Retinal pigment epithelial cell (primary cell): ENCODE data around the gene OTOA.
"Not testable (repeated sequence)": the region's sequence is repeated elsewhere in the genome, so short reads cannot be mapped to it uniquely, and the experiment has no call there.

Experiments used
- DNase-seq: peaks from one replicate; pipeline ENCODE4 v3.0.0-alpha.2; 2010; ENCODE audit warnings: low read depth
- H3K4me3 ChIP-seq: 2 replicates; pipeline ENCODE4 v1.5.1; 2011; ENCODE audit warnings: mild to moderate bottlenecking, low read length, control low read depth, moderate library complexity
- TF ChIP-seq, protein P1 (sequence below): conservative IDR thresholded peaks from 2 replicates; pipeline ENCODE4 v1.5.1; 2011; ENCODE audit warnings: low read depth, low read length, control low read depth, inconsistent platforms

The OTOA gene

DNA sequence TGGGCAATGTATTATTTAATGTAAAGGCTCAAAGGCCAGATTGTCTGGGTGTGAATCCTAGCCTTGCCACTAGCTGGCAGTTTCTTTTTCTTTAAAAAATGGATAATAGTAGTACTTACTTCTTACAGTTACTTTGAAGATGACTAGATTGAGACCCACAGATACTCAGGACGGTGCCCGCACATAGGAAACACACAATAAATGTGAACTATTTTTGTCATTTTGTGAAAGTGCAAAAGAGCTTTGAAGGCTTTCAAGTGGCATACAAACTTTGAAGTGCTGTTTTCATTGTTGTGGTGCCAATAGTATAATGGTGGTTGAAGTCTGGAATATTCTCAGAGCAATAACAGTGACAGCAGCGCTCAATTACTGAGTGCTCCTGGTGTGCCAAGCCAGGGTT, 63.6 kb downstream of the OTOA start:
- DNase-seq, result no peak
- TF ChIP-seq, protein P1, sequence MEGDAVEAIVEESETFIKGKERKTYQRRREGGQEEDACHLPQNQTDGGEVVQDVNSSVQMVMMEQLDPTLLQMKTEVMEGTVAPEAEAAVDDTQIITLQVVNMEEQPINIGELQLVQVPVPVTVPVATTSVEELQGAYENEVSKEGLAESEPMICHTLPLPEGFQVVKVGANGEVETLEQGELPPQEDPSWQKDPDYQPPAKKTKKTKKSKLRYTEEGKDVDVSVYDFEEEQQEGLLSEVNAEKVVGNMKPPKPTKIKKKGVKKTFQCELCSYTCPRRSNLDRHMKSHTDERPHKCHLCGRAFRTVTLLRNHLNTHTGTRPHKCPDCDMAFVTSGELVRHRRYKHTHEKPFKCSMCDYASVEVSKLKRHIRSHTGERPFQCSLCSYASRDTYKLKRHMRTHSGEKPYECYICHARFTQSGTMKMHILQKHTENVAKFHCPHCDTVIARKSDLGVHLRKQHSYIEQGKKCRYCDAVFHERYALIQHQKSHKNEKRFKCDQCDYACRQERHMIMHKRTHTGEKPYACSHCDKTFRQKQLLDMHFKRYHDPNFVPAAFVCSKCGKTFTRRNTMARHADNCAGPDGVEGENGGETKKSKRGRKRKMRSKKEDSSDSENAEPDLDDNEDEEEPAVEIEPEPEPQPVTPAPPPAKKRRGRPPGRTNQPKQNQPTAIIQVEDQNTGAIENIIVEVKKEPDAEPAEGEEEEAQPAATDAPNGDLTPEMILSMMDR, result no peak
- no peak overlapping the region for H3K4me3 ChIP-seq

DNA sequence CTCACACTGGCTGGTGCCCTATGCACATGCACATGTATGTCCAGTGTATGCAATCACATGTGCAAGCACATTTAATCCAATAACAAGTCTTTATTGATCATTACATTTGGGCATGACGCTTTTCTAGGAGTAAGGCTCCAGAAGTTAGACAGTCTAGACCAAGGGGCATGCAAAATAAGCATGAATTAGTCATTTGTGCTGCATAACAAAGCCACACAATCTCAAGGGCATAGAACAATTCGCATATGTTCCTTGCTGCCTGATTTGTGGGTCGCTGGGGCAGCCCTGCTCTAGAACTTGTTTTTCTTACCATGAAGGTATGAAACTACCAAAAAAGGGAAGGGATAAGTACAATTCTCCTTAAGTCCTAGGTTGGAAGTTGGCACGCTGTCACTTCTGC, 67.5 kb downstream of the OTOA start:
- DNase-seq, H3K4me3 ChIP-seq: not testable (repeated sequence)

DNA sequence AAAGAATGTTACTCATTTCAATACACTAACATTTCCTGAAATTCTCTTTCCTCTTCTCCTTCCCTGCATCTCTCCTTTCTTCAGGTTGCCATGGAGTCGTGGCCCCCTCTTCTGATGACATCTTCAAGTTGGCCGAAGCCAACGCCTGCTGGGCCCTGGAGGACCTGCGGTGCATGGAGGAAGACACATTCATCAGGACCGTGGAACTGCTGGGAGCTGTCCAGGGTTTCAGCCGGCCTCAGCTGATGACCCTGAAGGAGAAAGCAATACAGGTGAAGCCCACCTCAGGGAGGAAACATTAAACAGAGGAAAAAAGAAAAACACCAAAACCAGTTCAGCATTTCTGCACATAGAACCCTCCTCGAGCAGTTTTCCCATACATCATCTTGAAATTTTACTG, 76.9 kb downstream of the OTOA start:
- H3K4me3 ChIP-seq, DNase-seq: not testable (repeated sequence)

DNA sequence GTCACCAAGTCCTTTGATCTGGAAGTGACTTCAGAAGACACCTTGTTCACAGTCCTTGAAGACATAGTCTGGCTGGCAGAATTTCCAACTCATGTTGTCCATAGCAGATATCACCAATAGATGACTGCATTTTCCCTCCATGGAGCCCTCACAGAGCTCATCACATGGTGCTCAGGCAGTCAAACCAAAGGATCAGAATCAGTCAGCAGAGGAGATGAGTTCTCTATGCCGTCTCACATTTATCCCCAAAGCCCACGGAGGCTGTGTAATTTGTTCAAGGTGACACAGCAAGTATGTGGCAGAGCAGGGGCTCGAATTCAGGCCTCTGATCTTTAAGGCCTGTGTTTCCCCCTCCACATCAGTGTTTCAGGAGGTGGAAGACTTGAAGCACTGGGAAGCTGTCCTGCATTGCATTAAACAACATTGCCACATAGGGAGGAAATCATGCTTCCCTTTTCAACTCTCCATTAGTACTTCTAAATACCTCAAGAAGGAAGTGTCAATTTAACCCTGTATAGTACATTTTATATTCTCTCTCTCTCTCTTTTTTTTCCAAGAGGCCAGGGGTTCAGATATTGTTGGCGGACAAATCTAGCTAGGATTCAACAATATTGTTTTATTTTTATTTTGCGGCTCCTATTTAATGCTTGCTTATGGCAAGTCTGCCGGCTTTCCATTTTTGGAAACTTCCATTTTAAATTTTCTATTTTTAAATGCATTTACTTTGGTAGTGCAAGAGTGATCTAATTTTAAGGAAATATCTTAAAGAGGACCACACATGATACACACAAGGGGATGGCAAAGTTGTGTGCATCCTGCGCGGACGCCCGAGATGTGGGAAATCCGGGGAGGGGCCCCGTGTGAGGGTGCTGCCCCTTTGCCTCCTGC, 92.7 kb downstream of the OTOA start:
- H3K4me3 ChIP-seq, DNase-seq: not testable (repeated sequence)

DNA sequence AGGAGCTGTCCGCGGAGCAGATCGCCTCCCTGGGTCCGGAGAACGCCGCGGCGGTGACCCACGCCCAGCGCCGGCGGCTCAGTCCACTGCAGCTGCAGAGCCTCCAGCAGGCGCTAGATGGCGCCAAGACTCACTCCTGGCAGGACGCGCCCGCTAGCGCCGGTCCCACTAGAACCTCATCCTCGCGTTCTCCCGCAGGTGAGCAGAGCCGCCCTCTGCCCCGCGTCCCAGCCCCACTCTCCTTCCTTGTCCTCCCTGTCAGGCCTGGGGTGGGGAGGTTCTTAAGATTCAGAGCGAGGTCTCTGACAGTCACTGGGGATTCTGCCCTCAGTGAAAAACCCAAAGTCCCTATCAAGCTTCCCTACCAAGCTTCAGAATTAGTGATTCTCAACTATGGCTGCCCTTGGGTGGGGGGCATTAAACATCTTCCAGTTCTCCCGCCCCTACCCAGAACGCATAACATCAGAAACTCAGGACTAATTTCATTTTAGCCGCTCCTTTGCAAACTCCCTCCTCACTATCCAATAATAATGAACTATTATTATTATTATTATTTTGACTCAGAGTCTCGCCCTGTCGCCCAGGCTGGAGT, 93.4 kb downstream of the OTOA start:
- not testable (repeated sequence) for DNase-seq, H3K4me3 ChIP-seq

DNA sequence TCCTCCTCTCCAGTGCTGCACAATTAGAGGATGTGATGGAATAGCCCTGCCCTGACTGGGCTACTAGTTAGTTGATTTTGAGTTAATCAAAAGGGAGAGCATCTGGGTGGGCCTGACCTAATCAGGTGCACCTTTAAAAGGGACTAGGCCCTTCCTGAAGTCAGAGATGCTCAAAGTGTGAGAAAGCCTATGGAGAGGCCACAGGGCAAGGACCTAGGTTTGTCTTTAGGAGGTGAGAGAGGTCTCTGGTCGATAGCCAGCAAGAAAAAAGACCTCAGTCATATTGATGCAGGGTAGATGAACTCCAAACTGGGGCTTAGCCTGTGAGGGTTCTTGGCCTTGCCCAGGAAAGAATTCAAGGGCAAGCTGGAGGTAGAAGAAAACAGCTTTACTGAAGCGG, 104.5 kb downstream of the OTOA start:
- H3K4me3 ChIP-seq, DNase-seq: not testable (repeated sequence)

DNA sequence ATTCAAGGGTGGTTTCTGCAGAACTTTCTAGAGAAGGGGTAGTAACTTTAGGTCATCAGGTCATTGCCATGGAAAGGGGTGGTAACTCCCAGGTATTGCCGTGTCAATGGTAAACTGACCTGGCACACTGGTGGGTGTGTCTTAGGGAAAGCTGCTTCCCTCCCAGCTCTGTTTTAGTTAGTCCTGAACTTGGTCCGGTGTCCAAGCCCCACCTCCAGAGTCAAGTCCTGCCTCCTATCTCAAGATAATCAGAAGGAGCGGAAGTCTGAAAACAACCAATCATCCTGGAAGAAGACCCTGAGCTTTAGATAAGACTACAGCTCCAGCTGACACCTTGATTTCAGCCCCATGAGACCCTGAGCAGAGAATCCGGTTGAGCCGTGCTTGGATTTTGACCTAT, 105.0 kb downstream of the OTOA start:
- not testable (repeated sequence) for H3K4me3 ChIP-seq, DNase-seq

DNA sequence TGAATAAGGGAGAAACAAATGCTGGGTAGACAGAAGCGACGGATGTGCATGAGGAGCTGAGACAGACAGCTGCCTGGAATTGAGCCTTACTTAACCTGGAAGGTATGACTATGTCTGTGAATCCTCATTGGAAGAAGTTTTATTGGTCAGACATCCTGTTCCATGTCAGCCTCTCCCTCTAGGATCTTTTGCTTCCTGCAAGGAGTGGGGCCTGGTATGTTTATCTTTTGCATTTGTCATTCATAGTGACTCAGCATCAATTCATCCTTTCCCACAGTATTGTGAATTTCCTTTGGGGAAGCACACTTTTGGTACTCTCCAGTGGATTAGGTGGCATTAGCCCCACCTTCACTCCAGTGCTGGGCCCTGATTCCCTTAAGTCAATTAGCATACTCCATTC, 105.5 kb downstream of the OTOA start:
- DNase-seq, H3K4me3 ChIP-seq: not testable (repeated sequence)

DNA sequence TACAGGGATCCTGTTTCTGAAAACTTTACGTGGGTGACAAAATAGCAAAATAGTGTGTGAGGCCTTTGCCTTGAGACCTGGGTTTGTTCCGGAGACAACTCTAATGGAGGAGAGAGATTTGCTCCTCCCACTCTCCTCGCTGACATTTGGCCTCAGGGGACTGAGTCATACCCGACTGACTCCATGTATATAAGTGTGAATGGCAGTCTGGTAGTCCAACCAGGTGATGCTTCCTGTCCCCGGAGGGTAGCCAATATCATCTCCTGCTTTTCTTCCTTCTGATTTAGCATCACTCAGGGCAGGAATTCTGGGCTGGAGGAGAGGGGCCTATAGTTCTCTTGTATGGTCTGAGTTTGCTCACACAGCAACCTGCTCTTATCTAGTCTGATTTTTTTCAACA, 106.8 kb downstream of the OTOA start:
- not testable (repeated sequence) for H3K4me3 ChIP-seq, DNase-seq

DNA sequence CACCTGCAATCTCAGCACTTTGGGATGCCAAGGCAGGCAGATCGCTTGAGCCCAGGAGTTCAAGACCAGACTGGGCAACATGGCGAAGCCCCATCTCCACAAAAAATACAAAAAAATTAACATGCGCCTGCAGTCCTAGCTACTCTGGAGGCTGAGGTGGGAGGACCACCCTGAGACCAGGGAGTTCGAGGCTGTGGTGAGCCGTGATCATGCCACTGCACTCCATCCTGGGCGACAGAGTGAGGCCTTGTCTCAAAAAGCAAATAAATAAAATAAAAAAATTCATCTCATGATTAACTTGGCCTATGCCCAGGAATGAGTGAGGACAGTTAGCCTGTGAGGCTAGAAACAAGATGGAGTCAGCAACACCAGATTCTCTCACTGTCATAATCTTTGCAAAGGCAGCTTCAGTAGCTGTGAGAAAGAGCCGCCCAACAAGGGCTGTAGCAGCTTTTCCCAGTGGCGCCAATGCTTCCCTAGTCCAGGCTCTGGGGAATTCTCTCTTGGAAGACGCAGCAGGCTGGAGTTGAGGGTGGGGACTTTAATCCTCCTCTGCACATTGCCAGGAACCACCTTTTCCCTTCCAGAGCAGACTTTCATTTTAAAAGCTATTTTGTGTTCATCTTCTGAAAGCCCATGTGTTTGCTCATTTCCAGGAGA, 108.9 kb downstream of the OTOA start:
- DNase-seq, H3K4me3 ChIP-seq: not testable (repeated sequence)

DNA sequence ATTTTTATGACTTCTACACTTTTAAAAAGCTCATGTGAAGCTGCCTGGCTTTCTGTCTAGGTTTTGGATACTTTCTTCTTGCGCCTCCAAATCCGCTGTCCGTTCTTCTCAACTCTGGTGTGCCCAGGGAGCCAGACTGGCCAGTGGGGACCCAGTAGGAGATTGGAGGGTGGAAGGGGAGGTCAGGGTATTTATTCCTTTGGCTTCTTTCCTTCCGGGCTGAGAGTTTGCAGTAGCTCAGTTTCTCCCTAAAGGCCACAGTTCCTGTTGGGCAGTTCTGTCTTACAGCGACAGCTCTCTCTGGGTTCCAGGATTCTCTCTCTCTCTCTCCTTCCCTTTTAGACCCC, 109.4 kb downstream of the OTOA start:
- not testable (repeated sequence) for DNase-seq, H3K4me3 ChIP-seq

DNA sequence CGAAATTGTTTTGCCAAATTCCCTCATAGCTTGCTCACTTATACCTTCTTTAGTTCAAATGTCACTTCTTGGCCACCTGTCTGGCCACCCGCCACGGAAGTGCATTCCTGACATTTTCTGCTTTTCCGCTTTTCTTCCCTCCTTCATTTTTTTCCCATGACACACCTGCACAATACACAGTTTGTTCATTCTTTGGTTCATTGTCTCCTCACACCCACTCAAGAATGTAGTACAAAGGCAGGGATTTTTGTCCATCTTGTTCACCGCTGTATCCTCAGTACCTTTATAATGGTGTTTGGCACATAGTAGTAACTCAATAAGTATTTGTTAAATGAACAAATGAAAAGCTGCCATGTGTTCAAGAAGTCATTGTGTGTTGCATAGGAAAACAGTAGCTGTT, 116.8 kb downstream of the OTOA start:
- DNase-seq, H3K4me3 ChIP-seq: not testable (repeated sequence)

DNA sequence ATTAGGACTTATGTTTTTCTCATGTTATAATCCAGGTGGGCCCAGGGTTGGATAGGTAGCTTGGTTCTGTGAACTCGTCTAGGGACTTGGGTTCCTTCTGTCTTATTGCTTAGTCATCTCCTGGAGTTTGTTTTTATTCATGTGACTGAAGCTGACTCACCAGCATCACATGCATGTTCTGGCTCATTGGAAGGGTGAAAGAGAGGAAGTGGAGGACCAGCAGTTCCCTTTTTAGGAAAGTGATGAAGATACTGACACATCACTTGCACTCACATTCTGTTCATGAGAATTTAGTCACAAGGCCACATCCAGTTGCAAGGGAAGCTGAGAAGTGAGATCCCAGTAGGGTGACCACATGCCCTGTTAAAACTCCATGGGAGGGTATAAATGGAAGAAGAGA, 126.7 kb downstream of the OTOA start:
- DNase-seq, result not testable (repeated sequence)

DNA sequence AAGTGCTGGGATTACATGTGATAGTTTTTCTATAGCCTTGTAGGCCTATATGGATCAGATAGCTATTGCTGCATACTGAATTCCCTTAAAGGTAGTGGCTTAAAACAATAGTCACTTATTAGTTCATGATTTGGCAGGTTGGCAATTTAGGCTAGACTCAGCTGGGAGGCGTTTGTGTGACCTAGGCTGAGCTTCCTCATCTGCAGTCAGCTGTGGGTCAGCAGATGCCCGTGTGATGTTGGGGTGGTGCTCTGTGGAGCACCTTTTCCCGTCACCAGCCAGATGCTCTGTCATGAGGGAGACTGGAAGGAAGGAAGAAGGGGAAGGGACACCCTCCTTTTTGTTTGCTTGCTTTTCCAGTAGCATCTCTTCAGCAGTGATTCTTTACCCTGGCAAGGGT, 129.5 kb downstream of the OTOA start:
- not testable (repeated sequence) for DNase-seq, H3K4me3 ChIP-seq

More for the DNA sequence above, 126.7 kb downstream of the OTOA start:
- H3K4me3 ChIP-seq, result not testable (repeated sequence)

DNA sequence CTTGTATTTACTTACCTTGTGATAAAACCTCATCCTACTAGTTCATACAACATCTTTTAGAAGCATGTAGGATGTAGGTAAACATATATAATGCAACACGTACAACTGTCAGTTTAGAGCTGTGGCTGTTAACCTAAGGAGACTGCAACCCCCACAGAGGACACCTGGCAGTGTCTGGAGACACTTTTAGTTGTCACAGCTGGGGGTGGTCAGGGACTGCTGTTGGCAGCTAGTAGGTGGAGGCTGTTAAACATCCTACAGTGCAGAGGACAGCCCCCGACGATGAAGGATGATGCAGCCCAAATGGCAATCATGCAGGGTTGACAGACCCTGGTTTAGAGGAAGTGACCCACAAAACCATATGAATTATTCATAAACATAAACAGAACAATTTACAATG, 134.8 kb downstream of the OTOA start:
- not testable (repeated sequence) for H3K4me3 ChIP-seq

More for the DNA sequence above, 134.8 kb downstream of the OTOA start:
- DNase-seq, result not testable (repeated sequence)
